Measurements from ENCODE around the gene FAM174B. TPM values are rescaled to one million over a fixed set of nuclear protein-coding genes. Genes with fewer than 3 reads are reported as not detected.

The FAM174B gene
- total and polyA plus RNA-seq, 2 experiments from 2014 or later: 17.8 to 34.9 TPM

DNA sequence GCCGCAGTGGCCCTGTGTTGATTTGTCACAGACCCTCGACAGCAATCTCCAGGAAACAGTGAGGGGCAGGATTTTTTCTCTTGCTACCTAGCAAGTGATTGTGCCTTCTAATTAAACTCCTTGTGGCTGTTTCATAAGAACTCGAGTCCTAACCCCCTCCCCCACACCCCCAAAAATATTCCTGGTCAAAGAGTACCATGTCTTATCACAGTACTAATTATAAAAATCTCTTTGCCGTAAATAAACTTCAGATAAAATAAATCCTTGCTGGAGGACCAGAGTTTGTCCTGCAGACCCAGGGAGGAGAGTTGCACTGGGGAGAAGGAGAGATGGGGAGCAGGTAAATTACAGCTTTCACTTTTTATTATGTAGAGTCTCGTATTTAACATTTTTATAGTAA lies 64.3 kb downstream of the FAM174B start:
- 79% methylated on average over 5 of the region's 5 CpGs for WGBS (ENCODE audit: low lambda C conversion rate, missing lambda C conversion rate)
- no peak overlapping the region for H2AFZ ChIP-seq
- H3K4me2 ChIP-seq: no peak overlapping the region
- H3K36me3 ChIP-seq (replicated peaks; ENCODE audit: insufficient read depth, low read depth): no peaks in the 10 kb centered on the region
- H3K4me1 ChIP-seq (ENCODE audit: insufficient read depth): peaks cover 3% of the 10 kb centered on the region
- no peaks in the 10 kb centered on the region for H3K9me3 ChIP-seq (ENCODE audit: low read depth)
- H4K20me1 ChIP-seq (ENCODE audit: insufficient read depth, poor library complexity, severe bottlenecking): no peaks in the 10 kb centered on the region
- no peak overlapping the region for H3K27ac ChIP-seq
- H3K9me2 ChIP-seq (replicated peaks; ENCODE audit: insufficient read depth): no peaks in the 10 kb centered on the region
- no peaks in the 10 kb centered on the region for H3K27me3 ChIP-seq
- no peaks in the 10 kb centered on the region for H3K79me2 ChIP-seq
- no peak for TF ChIP-seq EZH2phosphoT487 (IDR thresholded peaks at IDR 0.05; ENCODE audit: low read depth, severe bottlenecking, unreplicated experiment)
- TF ChIP-seq, protein P1, sequence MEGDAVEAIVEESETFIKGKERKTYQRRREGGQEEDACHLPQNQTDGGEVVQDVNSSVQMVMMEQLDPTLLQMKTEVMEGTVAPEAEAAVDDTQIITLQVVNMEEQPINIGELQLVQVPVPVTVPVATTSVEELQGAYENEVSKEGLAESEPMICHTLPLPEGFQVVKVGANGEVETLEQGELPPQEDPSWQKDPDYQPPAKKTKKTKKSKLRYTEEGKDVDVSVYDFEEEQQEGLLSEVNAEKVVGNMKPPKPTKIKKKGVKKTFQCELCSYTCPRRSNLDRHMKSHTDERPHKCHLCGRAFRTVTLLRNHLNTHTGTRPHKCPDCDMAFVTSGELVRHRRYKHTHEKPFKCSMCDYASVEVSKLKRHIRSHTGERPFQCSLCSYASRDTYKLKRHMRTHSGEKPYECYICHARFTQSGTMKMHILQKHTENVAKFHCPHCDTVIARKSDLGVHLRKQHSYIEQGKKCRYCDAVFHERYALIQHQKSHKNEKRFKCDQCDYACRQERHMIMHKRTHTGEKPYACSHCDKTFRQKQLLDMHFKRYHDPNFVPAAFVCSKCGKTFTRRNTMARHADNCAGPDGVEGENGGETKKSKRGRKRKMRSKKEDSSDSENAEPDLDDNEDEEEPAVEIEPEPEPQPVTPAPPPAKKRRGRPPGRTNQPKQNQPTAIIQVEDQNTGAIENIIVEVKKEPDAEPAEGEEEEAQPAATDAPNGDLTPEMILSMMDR (IDR thresholded peaks at IDR 0.05; ENCODE audit: poor library complexity): no peak
- no peak for TF ChIP-seq EZH2 (IDR thresholded peaks at IDR 0.05; ENCODE audit: borderline replicate concordance)
- H3K4me3 ChIP-seq: no peak overlapping the region
- DNase-seq (ENCODE audit: low spot score): no peak

DNA sequence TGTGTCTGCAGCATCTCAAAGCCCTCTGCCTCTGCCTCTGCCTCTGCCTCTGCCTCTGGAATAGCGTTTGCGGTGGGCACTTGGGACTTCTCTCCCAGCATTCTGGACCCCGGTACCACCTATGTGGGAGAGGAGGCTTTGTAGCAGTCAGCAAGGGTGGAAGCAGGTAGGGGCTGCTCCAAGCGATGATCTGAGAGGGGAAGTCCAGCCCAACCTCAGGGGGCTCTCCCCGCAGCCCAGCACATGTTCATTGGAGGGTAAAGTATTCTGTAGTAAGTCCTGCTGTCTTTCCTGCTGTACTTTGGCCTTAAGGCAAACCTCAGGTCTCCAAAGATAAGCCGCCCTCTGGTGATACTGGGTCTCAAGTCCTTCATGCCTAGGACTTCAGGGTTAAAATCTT lies 68.6 kb downstream of the FAM174B start:
- H3K4me3 ChIP-seq: no peak overlapping the region
- H3K79me2 ChIP-seq: no peaks in the 10 kb centered on the region
- no peak overlapping the region for H2AFZ ChIP-seq
- no peaks in the 10 kb centered on the region for H4K20me1 ChIP-seq (ENCODE audit: insufficient read depth, poor library complexity, severe bottlenecking)
- H3K9me3 ChIP-seq (ENCODE audit: low read depth): no peaks in the 10 kb centered on the region
- H3K36me3 ChIP-seq (replicated peaks; ENCODE audit: insufficient read depth, low read depth): no peaks in the 10 kb centered on the region
- no peak overlapping the region for H3K4me2 ChIP-seq
- DNase-seq (ENCODE audit: low spot score): no peak
- TF ChIP-seq, protein P1 (IDR thresholded peaks at IDR 0.05; ENCODE audit: poor library complexity): no peak
- no peak for TF ChIP-seq EZH2 (IDR thresholded peaks at IDR 0.05; ENCODE audit: borderline replicate concordance)
- TF ChIP-seq EZH2phosphoT487 (IDR thresholded peaks at IDR 0.05; ENCODE audit: low read depth, severe bottlenecking, unreplicated experiment): no peak
- H3K4me1 ChIP-seq (ENCODE audit: insufficient read depth): peaks cover 3% of the 10 kb centered on the region
- H3K9me2 ChIP-seq (replicated peaks; ENCODE audit: insufficient read depth): no peaks in the 10 kb centered on the region
- no peaks in the 10 kb centered on the region for H3K27me3 ChIP-seq
- H3K27ac ChIP-seq: no peak overlapping the region
- WGBS (ENCODE audit: low lambda C conversion rate, missing lambda C conversion rate): 91% methylated on average over 6 of the region's 6 CpGs

DNA sequence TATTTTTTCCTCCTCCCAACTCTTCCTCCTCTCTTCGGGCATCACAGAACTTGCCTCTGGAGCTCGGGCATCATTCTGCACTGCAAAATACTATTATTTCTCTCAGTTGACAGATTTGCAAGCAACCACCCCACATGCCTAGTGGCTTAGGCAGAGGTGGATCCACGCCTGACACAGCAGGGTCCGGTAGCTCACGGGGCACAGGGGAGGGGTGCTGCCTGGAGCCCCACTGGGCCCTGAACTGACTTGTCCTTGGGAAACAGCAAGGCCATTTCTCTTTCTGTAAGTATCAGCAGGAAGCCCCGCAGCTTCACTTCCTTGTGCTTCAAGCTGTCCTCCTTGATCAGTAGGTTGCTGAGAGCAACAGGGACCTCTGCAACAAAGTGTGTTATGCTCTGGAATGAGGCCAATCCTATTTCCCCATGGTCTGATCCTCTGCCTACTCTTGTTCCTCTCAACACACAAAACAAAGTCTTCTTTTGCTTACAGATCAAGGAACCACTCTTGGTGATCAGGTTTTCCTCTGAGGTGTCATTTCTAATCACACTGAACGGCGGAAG lies 69.1 kb downstream of the FAM174B start:
- DNase-seq (ENCODE audit: low spot score): no peak
- Histone ChIP-seq H3K79me2 (no peaks in the 10 kb centered on the region), H3K4me3 (no peak overlapping the region), H2AFZ (no peak overlapping the region), H3K36me3 (replicated peaks; ENCODE audit: insufficient read depth, low read depth) (no peaks in the 10 kb centered on the region), H4K20me1 (ENCODE audit: insufficient read depth, poor library complexity, severe bottlenecking) (no peaks in the 10 kb centered on the region), H3K27ac (no peak overlapping the region), H3K9me3 (ENCODE audit: low read depth) (no peaks in the 10 kb centered on the region), H3K4me2 (no peak overlapping the region), H3K27me3 (no peaks in the 10 kb centered on the region), H3K9me2 (replicated peaks; ENCODE audit: insufficient read depth) (no peaks in the 10 kb centered on the region), H3K4me1 (ENCODE audit: insufficient read depth) (peaks cover 3% of the 10 kb centered on the region)
- TF ChIP-seq EZH2phosphoT487 (IDR thresholded peaks at IDR 0.05; ENCODE audit: low read depth, severe bottlenecking, unreplicated experiment): no peak
- no peak for TF ChIP-seq EZH2 (IDR thresholded peaks at IDR 0.05; ENCODE audit: borderline replicate concordance)
- TF ChIP-seq, protein P1 (IDR thresholded peaks at IDR 0.05; ENCODE audit: poor library complexity): no peak
- 92% methylated on average over 8 of the region's 8 CpGs for WGBS (ENCODE audit: low lambda C conversion rate, missing lambda C conversion rate)
